Measurements from ENCODE around the gene ANKS3.

The ANKS3 gene

GRCh38 chr16:4734063-4734729 lies at the start of gene ANKS3, which contains the start of gene DNAAF8:
Gene ANKS3 (minus strand): TSS chr16:4734271. CDS start chr16:4730149, 4,122 bp downstream.
Gene DNAAF8 (plus strand): TSS chr16:4734537. CDS start chr16:4736515, 1,978 bp downstream.
- peak; percentile 28 for DNase-seq

DNA sequence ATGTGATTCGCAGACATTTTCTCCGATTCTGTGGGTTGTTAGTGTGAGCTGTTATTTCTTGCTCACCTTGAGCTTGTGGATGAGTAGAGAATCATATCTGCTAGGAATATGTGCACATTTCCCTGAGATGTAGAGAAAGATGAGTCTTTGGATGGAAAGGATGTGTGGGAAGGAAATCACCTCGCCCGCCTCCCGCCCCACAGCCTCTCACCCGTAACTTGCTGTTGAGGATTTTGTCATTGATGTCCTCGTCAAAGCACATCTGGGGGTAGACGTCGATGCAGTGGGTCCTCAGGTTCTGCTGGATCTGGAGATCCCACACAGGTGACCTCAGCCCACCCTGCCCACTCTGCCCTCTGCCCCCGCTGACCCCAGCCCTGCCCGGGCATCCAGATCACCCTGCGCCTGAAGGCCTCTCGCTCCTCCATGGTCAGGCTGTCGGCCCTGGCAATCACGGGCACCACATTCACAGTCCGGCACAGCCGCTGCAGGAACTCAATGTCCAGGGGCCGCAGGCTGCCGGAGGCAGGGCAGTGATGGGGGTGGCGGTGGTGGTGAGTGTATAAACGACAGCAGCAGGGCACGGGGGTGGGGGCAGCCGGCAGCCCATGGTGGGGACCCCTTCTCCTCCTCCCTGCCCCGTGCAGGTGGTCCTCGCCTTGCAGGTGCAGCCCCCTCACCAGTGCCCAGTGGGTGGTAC lies 49.3 kb upstream of the ANKS3 start:
- no peak for DNase-seq

DNA sequence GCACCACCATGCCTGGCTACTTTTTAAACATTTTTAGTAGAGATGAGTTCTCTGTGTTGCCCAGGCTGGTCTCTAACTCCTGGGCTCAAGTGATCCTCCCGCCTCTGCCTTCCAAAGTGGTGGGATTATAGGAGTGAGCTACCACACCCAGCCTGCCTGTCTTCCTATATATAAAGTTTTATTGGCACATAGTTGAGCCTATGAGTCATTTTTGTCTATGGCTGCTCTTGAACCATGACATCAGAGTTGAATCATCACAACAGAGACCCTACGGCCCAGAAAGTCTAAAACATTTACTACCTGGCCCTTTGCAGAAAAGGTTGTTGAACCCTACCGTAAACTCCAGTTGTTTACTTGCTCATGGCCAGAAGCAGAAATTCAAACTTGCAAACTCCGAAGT lies 46.2 kb upstream of the ANKS3 start:
- no peak for DNase-seq

- DNase-seq, result no peak
Observed at GRCh38 chr16:4778050-4778392, 44.0 kb upstream of the ANKS3 start.

- no peak for DNase-seq
Observed at GRCh38 chr16:4777339-4778049, 43.4 kb upstream of the ANKS3 start.

DNA sequence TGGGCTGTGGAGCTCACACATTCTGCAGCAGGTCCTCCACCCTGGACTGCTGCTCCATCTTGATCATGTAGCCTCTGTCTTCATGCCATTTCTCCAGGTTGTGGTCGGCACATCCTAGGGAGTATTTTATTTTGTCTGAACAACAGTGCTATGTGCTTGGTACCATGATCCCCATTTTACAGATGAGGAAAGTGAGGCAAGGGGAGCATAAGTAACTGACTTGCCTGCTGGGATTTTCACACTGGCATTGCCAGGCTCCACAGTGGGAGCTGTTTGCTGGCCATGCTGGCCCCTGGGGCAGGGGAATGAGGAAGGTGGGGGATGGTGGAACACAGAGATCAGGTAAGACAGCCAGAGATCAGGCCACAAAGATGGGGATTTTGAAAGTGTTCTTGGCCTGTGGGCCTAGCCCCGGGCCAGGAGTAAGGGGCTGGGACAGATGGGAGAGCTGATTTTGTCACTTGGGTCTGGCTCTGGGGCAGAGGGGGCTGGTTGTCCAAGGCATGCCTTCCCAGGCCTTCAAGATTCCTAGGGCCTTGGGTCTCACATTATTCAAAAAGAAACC lies 42.2 kb upstream of the ANKS3 start:
- DNase-seq, result no peak

- DNase-seq, result no peak
Observed at GRCh38 chr16:4775005-4775404, 40.9 kb upstream of the ANKS3 start.

GRCh38 chr16:4772351-4772750 lies 38.3 kb upstream of the ANKS3 start:
- no peak for DNase-seq

DNA sequence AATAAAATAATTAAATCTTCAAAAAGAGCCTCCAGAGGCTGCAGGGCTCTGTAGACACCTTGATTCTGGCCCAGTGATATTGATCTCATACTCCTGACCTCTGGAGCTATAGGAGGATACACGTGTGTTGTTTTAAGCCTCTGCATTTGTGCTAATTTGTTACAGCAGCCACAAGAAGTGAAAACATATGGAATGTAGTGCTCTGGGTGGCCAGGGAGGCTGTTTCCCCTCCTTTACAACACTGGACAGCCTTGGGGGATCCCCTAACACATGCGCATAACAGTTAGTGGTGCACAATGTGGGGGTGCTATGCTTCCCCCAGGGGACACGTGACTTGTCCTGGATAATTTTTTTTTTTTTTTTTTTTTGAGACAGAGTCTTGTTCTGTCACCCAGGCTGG lies 37.6 kb upstream of the ANKS3 start:
- DNase-seq, result no peak

- no peak for DNase-seq
Observed at GRCh38 chr16:4769306-4769638, 35.2 kb upstream of the ANKS3 start.

GRCh38 chr16:4768549-4769305 lies 34.7 kb upstream of the ANKS3 start:
- DNase-seq, result no peak

- no peak for DNase-seq
Observed at GRCh38 chr16:4767872-4768548, 33.9 kb upstream of the ANKS3 start.

- DNase-seq, result peak; percentile 80
Observed at GRCh38 chr16:4766875-4767628, 33.0 kb upstream of the ANKS3 start, which contains the start of gene ZNF500. Gene ZNF500 (minus strand): TSS chr16:4767162. CDS start chr16:4765978, 1,184 bp downstream.

- no peak for DNase-seq
Observed at GRCh38 chr16:4765511-4766474, 31.7 kb upstream of the ANKS3 start.

DNA sequence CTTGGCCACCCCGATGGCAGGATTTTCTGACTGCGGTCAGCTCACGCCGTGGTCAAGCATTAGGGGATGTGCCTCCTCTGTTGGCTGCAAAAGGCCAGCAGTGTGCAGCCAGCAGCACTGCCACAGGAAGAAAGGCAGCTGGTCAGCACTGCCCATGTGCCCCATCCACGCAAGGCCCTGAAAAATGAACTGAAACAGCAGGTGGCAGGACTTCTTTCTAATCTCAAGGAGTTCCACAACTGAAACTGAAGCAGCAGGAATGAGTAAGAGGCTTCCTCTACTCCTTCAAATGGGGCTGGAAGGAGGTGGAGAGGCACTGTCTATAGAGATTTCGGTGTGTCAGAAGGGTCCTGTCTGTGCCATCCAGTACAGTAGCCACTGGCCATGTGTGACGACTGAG lies 29.7 kb upstream of the ANKS3 start:
- no peak for DNase-seq

GRCh38 chr16:4762205-4762604 lies 28.1 kb upstream of the ANKS3 start:
- DNase-seq, result no peak

GRCh38 chr16:4760221-4760910 lies 26.3 kb upstream of the ANKS3 start:
- no peak for DNase-seq

GRCh38 chr16:4755687-4756086 lies 21.6 kb upstream of the ANKS3 start:
- no peak for DNase-seq

DNA sequence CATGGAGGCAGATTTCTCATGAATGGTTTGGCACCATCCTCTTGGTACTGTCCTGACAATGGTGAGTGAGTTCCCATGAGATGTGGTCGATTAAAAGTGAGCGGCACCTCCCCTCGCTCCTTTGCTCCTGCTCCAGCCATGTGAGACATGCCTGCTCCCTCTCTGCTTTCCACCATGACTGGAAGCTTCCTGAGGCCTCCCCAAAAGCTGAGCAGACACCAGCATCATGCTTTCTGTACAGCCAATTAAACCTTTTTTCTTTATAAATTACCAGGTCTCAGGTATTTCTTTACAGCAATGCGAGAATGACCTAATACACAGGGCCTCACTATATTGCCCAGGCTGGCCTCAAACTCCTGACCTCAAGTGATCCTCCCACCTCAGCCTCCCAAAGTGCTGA lies 20.8 kb upstream of the ANKS3 start:
- no peak for DNase-seq

- DNase-seq, result no peak
Observed at GRCh38 chr16:4753227-4753626, 19.2 kb upstream of the ANKS3 start.
